GM19238 (cell line): ENCODE data around the gene WSB1.

ENCODE experiments used
- DNase-seq: peaks from one replicate; pipeline ENCODE4 v3.0.0; 2011; ENCODE audit warnings: low spot score; ENCODE audit not compliant: insufficient read length

Gene WSB1

DNA sequence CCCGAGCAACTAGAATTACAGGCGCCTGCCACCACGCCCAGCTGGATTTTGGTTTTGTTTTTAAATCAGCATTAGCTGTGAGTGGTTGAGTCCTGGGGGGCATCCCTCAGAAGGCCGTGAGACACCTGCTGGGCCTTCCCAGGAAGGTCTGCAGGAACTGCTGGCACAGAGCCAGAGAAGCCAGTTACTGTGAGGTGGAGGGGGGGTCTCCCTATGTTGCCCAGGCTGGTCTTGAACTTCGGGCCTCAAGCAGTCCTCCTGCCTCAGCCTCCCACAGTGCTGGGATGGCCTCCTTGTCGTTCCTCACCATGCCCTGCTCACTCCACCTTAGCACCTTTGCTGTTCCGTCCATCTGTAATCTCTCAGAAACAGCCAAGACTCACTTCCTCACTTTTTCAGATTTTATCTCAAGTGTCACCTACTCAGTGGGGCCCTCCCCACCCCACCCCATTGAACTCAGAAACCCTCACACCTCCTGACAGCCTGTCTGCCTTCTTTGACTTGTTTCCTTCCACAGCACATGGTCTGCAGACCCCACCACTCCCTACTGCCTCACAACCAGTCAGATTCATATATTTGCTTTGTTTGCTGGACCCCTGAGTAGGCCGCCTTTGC, 62.3 kb downstream of the WSB1 start:
- no peak for DNase-seq

DNA sequence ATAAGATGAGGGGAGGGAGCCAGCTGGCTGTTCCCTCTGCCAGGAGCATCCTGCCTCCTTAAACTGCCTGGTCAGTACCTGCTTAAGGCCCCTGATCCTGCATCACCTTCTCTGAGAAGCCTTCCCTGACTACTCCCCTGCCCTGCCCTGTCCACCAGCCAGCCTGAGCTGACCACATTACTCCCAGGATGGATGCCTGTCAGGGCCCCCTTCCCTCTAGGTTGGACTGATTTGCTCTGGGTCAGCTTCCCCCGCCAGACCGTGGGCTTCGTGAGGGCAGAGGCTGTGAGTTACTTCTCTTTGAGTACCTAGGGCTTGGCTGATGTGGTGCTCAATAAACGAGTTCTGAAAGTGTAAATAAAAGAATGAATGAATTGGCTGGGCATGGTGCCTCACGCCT, 63.3 kb downstream of the WSB1 start:
- no peak for DNase-seq

DNA sequence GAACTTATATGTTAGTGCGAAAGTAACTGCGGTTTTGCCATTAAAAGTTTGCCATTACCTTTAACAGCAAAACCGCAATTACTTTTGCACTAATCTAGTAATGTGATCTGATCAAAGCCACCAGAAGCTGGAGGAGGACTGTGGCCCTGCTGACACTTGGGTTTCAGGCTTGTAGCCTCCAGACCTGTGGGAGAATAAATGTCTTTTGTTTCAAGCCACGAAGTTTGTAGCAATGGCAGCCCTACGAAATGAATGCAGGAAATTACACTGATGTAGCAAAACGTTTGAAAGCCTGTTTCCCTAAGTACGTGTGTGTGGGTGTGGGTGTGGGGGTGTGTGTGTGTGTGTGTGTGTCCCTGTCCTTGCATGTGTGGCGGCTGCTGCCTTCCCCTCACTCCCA, 66.6 kb downstream of the WSB1 start:
- no peak for DNase-seq

DNA sequence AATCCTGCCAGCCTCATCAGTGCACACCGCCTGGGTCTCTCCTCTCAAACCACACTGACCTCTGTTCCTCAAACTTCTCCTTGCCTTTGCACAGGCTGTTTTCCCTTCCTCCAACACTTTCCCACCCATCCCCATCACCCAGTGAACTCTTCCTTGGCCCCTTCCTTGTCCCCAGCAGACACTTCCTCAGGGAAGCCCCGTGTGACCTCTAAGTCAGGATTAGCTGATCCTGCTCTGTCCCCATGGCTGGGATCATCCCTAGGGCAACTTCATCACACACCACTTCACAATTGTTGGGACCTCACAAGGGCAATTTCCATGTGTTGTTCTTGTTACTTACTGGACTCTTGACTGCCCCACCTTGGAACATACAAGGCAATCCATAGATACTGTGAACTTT, 67.8 kb downstream of the WSB1 start:
- no peak for DNase-seq

DNA sequence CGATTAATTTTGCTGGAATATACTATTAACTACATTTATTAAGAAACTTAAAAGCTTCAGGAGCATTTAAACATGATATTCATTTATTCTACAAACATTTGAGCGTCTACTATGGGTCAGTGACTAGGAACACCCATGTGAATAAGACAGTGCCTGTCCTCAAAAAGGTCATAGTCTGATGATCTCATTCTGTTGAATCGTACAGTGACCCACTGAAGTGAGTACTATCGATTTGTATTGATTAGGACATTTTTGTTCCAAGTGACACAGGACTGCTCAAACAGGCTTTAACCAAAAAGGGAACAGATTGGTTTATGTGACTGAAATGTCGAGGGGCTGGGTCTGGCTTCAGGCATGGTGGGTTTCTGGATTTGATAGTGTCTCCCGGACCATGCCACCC, 68.6 kb downstream of the WSB1 start:
- DNase-seq, result no peak

DNA sequence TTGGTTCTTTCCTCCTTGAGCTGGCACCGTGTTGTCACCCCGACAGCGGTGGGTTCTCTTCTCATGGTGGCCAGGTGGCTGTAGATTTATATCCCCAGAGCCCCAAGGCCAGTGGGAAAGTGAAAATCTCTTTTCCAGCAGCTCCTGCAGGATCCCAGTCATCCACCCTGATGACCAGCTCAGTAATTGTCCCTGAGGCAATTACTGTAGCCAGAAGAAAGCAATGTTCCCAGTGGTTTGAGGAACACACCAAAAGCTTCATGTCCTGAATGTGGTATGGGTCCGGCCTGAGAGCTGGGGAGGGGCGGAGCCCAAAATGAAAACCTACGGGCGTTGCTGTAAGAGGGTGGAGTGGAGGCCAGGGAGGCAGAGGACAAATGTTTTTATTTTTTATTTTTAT, 69.0 kb downstream of the WSB1 start:
- no peak for DNase-seq

DNA sequence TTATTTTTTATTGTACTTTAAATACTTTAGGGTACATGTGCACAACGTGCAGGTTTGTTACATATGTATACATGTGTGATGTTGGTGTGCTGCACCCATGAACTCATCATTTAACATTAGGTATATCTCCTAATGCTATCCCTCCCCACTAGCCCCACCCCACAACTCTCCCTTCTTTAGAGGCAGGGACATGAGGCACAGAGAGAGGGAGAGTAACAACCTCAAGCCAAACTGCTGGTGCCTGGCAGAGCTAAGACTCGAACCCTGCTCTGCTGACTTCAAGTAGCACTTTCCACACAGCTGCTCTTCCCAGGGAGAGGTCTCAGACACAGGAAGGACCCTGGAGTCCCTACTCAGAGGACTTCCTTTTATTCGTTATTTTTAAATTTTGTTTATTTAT, 69.4 kb downstream of the WSB1 start:
- no peak for DNase-seq
